Measurements from ENCODE around the gene TAP1. TPM values are rescaled to one million over a fixed set of nuclear protein-coding genes. Genes with fewer than 3 reads are reported as not detected.
A peak's percentile ranks its signal among the peaks of the same experiment; 100 is the strongest.
"Not testable (repeated sequence)": the region's sequence is repeated elsewhere in the genome, so short reads cannot be mapped to it uniquely, and the experiment has no call there.

The TAP1 gene
- total RNA-seq, 3 donors from 2014 or later = 69.5 to 131 (median 91.3) TPM

DNA sequence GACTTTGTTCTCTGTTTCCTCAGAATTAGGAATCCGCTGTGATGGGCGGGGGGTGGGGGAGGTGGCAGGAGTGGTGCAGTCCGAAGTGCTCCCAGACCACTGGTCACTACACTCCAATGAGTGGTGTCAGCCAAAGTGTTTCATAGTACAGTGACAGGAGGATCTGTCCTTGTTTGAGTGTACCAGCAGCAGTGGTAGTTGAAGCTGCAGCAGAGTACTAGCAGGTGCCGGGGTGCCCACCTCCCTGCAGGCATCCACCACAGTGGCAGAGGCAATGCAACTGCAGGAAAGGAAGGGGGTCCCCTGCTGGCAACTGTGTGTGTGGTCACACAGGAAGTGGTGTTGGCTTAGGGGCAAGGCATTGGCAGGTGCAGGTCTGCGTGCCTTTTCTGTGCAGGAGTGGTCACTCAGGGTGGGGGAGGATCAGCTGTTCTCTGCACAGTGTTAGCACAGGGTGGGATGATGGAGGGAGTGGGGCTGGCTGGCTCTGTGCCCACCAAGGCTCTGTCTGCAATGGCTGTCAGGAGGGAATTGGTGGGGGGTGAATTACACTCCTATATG is 46.4 kb downstream of the TAP1 start:
- ATAC-seq (no peak), DNase-seq (no peak)
- intact Hi-C loops (cut with DNase I, micrococcal nuclease) = no loop called here
- Histone ChIP-seq H3K9me3 (no peaks in the 10 kb centered on the region), H3K4me3 (no peak overlapping the region), H3K4me1 (ENCODE audit: low read depth) (no peaks in the 10 kb centered on the region), H3K36me3 (ENCODE audit: low read depth) (no peaks in the 10 kb centered on the region)
- TF ChIP-seq, protein P1, sequence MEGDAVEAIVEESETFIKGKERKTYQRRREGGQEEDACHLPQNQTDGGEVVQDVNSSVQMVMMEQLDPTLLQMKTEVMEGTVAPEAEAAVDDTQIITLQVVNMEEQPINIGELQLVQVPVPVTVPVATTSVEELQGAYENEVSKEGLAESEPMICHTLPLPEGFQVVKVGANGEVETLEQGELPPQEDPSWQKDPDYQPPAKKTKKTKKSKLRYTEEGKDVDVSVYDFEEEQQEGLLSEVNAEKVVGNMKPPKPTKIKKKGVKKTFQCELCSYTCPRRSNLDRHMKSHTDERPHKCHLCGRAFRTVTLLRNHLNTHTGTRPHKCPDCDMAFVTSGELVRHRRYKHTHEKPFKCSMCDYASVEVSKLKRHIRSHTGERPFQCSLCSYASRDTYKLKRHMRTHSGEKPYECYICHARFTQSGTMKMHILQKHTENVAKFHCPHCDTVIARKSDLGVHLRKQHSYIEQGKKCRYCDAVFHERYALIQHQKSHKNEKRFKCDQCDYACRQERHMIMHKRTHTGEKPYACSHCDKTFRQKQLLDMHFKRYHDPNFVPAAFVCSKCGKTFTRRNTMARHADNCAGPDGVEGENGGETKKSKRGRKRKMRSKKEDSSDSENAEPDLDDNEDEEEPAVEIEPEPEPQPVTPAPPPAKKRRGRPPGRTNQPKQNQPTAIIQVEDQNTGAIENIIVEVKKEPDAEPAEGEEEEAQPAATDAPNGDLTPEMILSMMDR (IDR thresholded peaks at IDR 0.05) = no peak

- H3K36me3 ChIP-seq (ENCODE audit: low read depth); ATAC-seq; H3K4me1 ChIP-seq (ENCODE audit: low read depth); H3K9me3 ChIP-seq; intact Hi-C loops (cut with DNase I, micrococcal nuclease); DNase-seq; H3K4me3 ChIP-seq: not testable (repeated sequence)
Measured at GRCh38 chr6:32805404-32805803, 48.1 kb downstream of the TAP1 start.

DNA sequence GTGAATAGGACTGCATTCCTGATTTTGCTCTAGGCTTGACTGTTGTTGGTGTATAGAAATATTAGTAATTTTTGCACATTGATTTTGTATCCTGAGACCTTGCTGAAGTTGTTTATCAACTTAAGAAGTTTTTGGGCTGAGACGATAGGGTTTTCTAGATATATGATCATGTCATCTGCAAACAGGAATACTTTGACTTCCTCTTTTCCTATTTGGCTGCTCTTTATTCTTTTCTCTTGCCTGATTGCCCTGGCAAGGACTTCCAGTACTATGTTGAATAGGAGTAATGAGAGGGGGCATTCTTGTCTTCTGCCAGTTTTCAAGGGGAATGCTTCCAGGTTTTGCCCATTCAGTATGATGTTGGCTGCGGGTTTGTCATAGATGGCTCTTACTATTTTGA is 50.1 kb downstream of the TAP1 start:
- intact Hi-C loops (cut with DNase I, micrococcal nuclease) = no loop called here
- H3K9me3 ChIP-seq = no peaks in the 10 kb centered on the region
- TF ChIP-seq, protein P1 (IDR thresholded peaks at IDR 0.05) = no peak
- ATAC-seq (no peak), DNase-seq (no peak)
- H3K36me3 ChIP-seq (ENCODE audit: low read depth) = no peaks in the 10 kb centered on the region
- H3K4me1 ChIP-seq (ENCODE audit: low read depth) = no peaks in the 10 kb centered on the region
- no peak overlapping the region for H3K4me3 ChIP-seq

DNA sequence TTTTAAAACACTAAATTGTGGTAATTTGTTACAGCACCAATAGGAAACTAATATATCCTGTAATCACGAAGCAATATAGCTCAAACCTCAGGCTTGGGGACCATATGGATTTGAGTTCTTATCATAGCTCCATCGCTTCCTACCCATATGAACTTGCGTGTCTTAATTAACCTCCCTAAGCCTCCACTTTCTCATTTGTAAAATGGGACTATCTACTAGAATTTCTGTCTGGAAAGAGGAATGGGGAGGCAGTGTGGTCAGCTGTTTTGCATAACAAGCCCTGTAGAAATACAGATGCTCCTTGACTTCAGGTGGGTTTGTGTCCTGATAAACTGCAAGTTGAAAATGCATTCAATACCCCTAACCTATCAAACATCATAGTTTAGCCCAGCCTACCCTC is 53.8 kb downstream of the TAP1 start:
- H3K4me1 ChIP-seq (ENCODE audit: low read depth) = no peaks in the 10 kb centered on the region
- intact Hi-C loops (cut with DNase I, micrococcal nuclease) = loop anchor here in 1 of 2 donors (5.0 kb wide), 1 partner anchor 387 kb away; no protein-coding TSS in a partner anchor
- H3K9me3 ChIP-seq = no peaks in the 10 kb centered on the region
- TF ChIP-seq, protein P1 (IDR thresholded peaks at IDR 0.05) = no peak
- no peak for ATAC-seq
- no peaks in the 10 kb centered on the region for H3K36me3 ChIP-seq (ENCODE audit: low read depth)
- no peak for DNase-seq
- no peak overlapping the region for H3K4me3 ChIP-seq

- Histone ChIP-seq H3K4me1 (ENCODE audit: low read depth) (no peaks in the 10 kb centered on the region), H3K36me3 (ENCODE audit: low read depth) (no peaks in the 10 kb centered on the region), H3K9me3 (no peaks in the 10 kb centered on the region), H3K4me3 (no peak overlapping the region)
- no peak for ATAC-seq
- intact Hi-C loops (cut with DNase I, micrococcal nuclease) = loop anchor here in 1 of 2 donors (5.0 kb wide), 1 partner anchor 387 kb away; no protein-coding TSS in a partner anchor
- TF ChIP-seq, protein P1 (IDR thresholded peaks at IDR 0.05) = no peak
- DNase-seq = no peak
Measured at GRCh38 chr6:32799168-32799567, 54.3 kb downstream of the TAP1 start.

GRCh38 chr6:32796848-32797776 is 56.4 kb downstream of the TAP1 start:
- intact Hi-C loops (cut with DNase I, micrococcal nuclease) = loop anchor here in 1 of 2 donors (5.0 kb wide), 1 partner anchor 385 kb away; no protein-coding TSS in a partner anchor
- Histone ChIP-seq H3K9me3 (no peaks in the 10 kb centered on the region), H3K36me3 (ENCODE audit: low read depth) (no peaks in the 10 kb centered on the region), H3K4me3 (no peak overlapping the region), H3K4me1 (ENCODE audit: low read depth) (no peaks in the 10 kb centered on the region)
- ATAC-seq (peak; percentile 87), DNase-seq (peak; percentile 66 to 90 (median 81))
- TF ChIP-seq, protein P1 (IDR thresholded peaks at IDR 0.05) = peak; percentile 84
